Omental fat pad (tissue), 4 donors: ENCODE measurements around the gene PSMA7. TPM values are rescaled to one million over a fixed set of nuclear protein-coding genes. Genes with fewer than 3 reads are reported as not detected.

Experiments
- ATAC-seq: fragments of 150-250 bp; one replicate; pipeline ENCODE4 v1.9.1; 2016; ENCODE audit warnings: mild to moderate bottlenecking, moderate library complexity; ENCODE audit not compliant: low FRiP score
- DNase-seq: peaks from one replicate; pipeline ENCODE4 v3.0.0-alpha.2; 2019; ENCODE audit warnings: low spot score
- total RNA-seq, 4 donors: library from RNA; depleted of rRNA; stranded (reverse); fragments of >200 nt; gene quantifications; one replicate each; pipeline ENCODE4 v1.1.0, GENCODE V29; 2016
- TF ChIP-seq, protein P1 (sequence below), 3 donors: fragments of 450-650 bp; IDR thresholded peaks; one replicate each; pipeline ENCODE4 v1.5.1; 2016 to 2017; ENCODE audit warnings: antibody characterized with exemption in 3 of 3, mild to moderate bottlenecking in 3 of 3, moderate library complexity in 2 of 3

The PSMA7 gene
- total RNA-seq, 4 donors from 2014 or later, result 345 to 725 (median 409) TPM

GRCh38 chr20:62131560-62132320, 11.5 kb downstream of the PSMA7 start:
- TF ChIP-seq, protein P1, sequence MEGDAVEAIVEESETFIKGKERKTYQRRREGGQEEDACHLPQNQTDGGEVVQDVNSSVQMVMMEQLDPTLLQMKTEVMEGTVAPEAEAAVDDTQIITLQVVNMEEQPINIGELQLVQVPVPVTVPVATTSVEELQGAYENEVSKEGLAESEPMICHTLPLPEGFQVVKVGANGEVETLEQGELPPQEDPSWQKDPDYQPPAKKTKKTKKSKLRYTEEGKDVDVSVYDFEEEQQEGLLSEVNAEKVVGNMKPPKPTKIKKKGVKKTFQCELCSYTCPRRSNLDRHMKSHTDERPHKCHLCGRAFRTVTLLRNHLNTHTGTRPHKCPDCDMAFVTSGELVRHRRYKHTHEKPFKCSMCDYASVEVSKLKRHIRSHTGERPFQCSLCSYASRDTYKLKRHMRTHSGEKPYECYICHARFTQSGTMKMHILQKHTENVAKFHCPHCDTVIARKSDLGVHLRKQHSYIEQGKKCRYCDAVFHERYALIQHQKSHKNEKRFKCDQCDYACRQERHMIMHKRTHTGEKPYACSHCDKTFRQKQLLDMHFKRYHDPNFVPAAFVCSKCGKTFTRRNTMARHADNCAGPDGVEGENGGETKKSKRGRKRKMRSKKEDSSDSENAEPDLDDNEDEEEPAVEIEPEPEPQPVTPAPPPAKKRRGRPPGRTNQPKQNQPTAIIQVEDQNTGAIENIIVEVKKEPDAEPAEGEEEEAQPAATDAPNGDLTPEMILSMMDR (IDR thresholded peaks at IDR 0.05), result no peak
- no peak for ATAC-seq
- no peak for DNase-seq

- DNase-seq (no peak), ATAC-seq (no peak)
- TF ChIP-seq, protein P1 (IDR thresholded peaks at IDR 0.05), result no peak
These were observed 13.3 kb downstream of the PSMA7 start for GRCh38 chr20:62129731-62130531.

DNA sequence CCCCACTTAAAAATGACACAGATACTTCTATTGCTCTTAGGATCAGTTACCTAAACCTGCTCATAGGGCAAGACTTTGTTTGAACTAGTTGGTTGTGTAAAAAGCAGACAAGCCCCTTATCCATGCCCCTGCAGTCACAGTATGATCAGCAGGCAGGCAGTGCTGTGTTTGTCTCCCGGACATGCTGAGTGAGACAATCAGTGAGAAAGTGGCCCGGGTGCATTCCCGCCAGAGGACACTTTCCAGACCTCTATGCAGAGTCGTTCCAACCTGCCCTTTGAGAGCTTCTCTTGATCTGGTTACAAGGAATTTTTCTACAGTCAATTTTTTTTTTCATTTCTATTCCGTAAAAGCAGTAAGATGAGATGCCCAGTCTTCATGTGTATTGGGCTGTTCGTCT, 14.7 kb downstream of the PSMA7 start:
- TF ChIP-seq, protein P1 (IDR thresholded peaks at IDR 0.05), result no peak
- ATAC-seq, result no peak
- DNase-seq, result no peak

- ATAC-seq (no peak), DNase-seq (no peak)
- TF ChIP-seq, protein P1 (IDR thresholded peaks at IDR 0.05), result no peak
These were observed 15.4 kb downstream of the PSMA7 start for GRCh38 chr20:62127799-62128198.

DNA sequence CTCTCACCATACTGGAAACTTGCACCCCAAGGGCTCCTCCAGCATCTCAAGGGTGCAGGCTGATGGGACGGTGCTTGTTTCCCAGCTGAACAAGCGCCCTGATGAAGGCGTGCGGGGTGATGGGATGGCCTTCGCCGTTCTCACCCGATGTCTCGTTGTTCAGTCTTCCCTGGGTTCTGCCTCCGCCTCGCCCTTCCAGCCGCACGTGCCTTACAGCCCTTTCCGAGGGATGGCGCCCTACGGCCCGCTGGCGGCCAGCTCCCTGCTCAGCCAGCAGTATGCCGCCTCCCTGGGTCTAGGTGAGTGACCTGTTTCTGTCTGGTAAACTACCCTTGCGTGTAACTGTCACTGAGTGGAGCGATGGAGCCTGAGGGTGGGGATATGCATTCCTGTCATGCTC, 17.1 kb downstream of the PSMA7 start:
- TF ChIP-seq, protein P1 (IDR thresholded peaks at IDR 0.05), result no peak
- ATAC-seq (no peak), DNase-seq (no peak)

GRCh38 chr20:62123450-62124118, 19.6 kb downstream of the PSMA7 start:
- DNase-seq (no peak), ATAC-seq (no peak)
- TF ChIP-seq, protein P1 (IDR thresholded peaks at IDR 0.05), result no peak
